PC-3 (cell line): Measurements from ENCODE around the gene LGALS9. TPM values are rescaled to one million over a fixed set of nuclear protein-coding genes. Genes with fewer than 3 reads are reported as not detected.
"Not testable (repeated sequence)": the region's sequence is repeated elsewhere in the genome, so short reads cannot be mapped to it uniquely, and the experiment has no call there.

ENCODE experiments used
- ATAC-seq: fragments of 200-7000 bp; cut with Tn5 transposase; 2 replicates; pipeline ENCODE4 v1.9.1; 2020; ENCODE audit warnings: mild to moderate bottlenecking, moderate library complexity
- BruUV-seq: library from RNA; stranded (reverse); fragments of 400-500 nt; replicated peaks from 2 replicates; lab custom pipeline; 2021; lab: Mats Ljungman, UMichigan
- CTCF ChIA-PET: fragments of 300-600 bp; sonication (Branson Sonifier 250); formaldehyde crosslinking; loops from one replicate; lab custom pipeline; 2022; ENCODE audit warnings: antibody characterized with exemption; lab: Charles Lee
- POLR2A ChIA-PET: fragments of 300-600 bp; sonication (Branson Sonifier 250); formaldehyde crosslinking; loops from one replicate; lab custom pipeline; 2022; ENCODE audit warnings: antibody characterized with exemption; ENCODE audit not compliant: unreplicated experiment; lab: Charles Lee
- DNase-seq: peaks from one replicate; pipeline ENCODE4 v3.0.0-alpha.2; 2015
- H2AFZ ChIP-seq: fragments of 300-600 bp; sonication (generic); 2 replicates; pipeline ENCODE4 v1.6.0; 2016; ENCODE audit warnings: antibody characterized with exemption, low read length
- H3F3A ChIP-seq: fragments of 300-600 bp; sonication (generic); one replicate; pipeline ENCODE4 v1.6.0; 2017; ENCODE audit warnings: antibody characterized with exemption, low read length, control low read depth, mild to moderate bottlenecking; ENCODE audit not compliant: unreplicated experiment
- H3K27ac ChIP-seq: fragments of 300-600 bp; sonication (generic); 2 replicates; pipeline ENCODE4 v1.5.1; 2016; ENCODE audit warnings: mild to moderate bottlenecking, low read length
- H3K27me3 ChIP-seq: fragments of 300-600 bp; sonication (generic); 2 replicates; pipeline ENCODE4 v1.6.1; 2016; ENCODE audit warnings: low read length, mixed read lengths
- H3K36me3 ChIP-seq: fragments of 300-600 bp; sonication (generic); 2 replicates; pipeline ENCODE4 v1.6.1; 2016; ENCODE audit warnings: low read depth, mixed run types, low read length, mixed read lengths
- H3K4me1 ChIP-seq: fragments of 300-600 bp; sonication (generic); 2 replicates; pipeline ENCODE4 v1.5.1; 2016; ENCODE audit warnings: low read length; ENCODE audit not compliant: insufficient read depth
- H3K4me2 ChIP-seq: fragments of 300-600 bp; sonication (generic); 2 replicates; pipeline ENCODE4 v1.6.0; 2016; ENCODE audit warnings: low read length
- H3K4me3 ChIP-seq: fragments of 300-600 bp; sonication (generic); 2 replicates; pipeline ENCODE4 v1.5.1; 2016; ENCODE audit warnings: mild to moderate bottlenecking, low read length, mixed read lengths
- H3K79me2 ChIP-seq: fragments of 300-600 bp; sonication (generic); 2 replicates; pipeline ENCODE4 v1.6.1; 2017; ENCODE audit warnings: low read length, mixed read lengths
- H3K9ac ChIP-seq: fragments of 300-600 bp; sonication (generic); 2 replicates; pipeline ENCODE4 v1.6.0; 2016; ENCODE audit warnings: mild to moderate bottlenecking, low read length
- H3K9me2 ChIP-seq: fragments of 300-600 bp; sonication (generic); replicated peaks from 2 replicates; pipeline ENCODE4 v1.6.1; 2016; ENCODE audit warnings: mixed run types, low read length, mixed read lengths
- H3K9me3 ChIP-seq: fragments of 300-600 bp; sonication (generic); 2 replicates; pipeline ENCODE4 v1.6.1; 2016; ENCODE audit warnings: low read length, mixed read lengths
- H4K20me1 ChIP-seq: fragments of 300-600 bp; sonication (generic); 2 replicates; pipeline ENCODE4 v1.6.1; 2016; ENCODE audit warnings: low read length, mixed read lengths
- EZH2 ChIP-seq: fragments of 300-600 bp; sonication (generic); IDR thresholded peaks from one replicate; pipeline ENCODE4 v1.6.1; 2017; ENCODE audit warnings: antibody characterized with exemption, mild to moderate bottlenecking, low read length; ENCODE audit not compliant: unreplicated experiment
- EZH2phosphoT487 ChIP-seq: fragments of 300-600 bp; sonication (generic); IDR thresholded peaks from 2 replicates; pipeline ENCODE4 v1.6.1; 2018; ENCODE audit warnings: mild to moderate bottlenecking, antibody characterized with exemption, low read length, borderline replicate concordance
- intact Hi-C: fragments of 100-400 bp; cut with micrococcal nuclease; formaldehyde crosslinking; loops from 2 replicates; pipeline ENCODE4 v1.9.0; 2023
- total RNA-seq: library from RNA; depleted of rRNA; stranded (reverse); fragments of >200 nt; gene quantifications from 2 replicates; pipeline ENCODE4 v1.2.3, GENCODE V29; 2014
- TF ChIP-seq, protein P1 (sequence below): fragments of 300-600 bp; sonication (generic); conservative IDR thresholded peaks from 2 replicates; pipeline ENCODE4 v1.5.1; 2017; ENCODE audit warnings: antibody characterized with exemption, low read depth, mild to moderate bottlenecking, low read length

The LGALS9 gene
- total RNA-seq, 1 experiment from 2014 or later, result 1.1 TPM

DNA sequence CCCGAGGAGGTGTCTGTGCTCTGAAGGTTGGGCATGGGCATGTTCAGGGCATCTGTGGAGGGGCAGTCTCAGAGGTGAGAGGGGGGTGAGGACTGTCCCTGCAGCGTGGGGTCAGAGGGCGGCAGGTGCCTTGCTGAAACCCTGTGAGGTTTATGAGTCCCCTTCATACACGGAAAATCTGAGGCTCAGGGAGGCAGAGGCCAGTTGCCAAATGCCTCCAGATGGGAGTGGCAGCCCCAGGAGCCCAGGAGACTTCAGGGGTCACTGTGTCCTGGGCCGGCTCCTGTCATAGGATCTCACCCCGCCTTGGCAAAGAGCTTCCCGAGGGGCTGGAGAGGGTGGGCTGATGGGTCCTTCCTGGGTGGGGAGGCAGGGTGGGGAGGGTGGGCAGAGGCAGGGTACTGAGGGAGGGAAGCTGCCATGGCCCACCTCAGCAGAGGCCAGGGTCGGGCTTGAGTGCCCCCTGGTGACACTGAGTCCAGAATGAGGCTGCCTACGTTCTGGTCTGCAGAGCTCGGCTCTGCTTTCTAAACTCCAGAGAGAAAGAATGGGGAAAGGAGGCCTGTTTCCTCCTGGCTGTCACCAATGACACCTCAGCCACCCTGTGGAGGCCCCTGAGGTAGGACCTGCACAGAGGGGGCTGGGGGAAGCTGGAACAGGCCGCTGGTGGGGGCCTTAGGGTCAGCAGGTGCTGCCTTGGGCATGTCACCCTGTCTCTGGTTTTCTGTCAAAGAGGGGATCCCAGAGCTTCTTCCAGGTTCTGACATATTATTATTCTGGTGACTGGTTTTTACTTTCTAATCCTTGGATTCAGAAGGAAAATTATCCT is 1.1 kb downstream of the LGALS9 start:
- Histone ChIP-seq H3K4me3 (no peak overlapping the region), H2AFZ (no peak overlapping the region), H3K27ac (no peak overlapping the region), H4K20me1 (no peaks in the 10 kb centered on the region), H3K36me3 (no peaks in the 10 kb centered on the region), H3K27me3 (no peaks in the 10 kb centered on the region), H3K9ac (no peak overlapping the region), H3K9me3 (no peaks in the 10 kb centered on the region), H3K4me1 (peaks cover 8% of the 10 kb centered on the region), H3K4me2 (no peak overlapping the region), H3K79me2 (no peaks in the 10 kb centered on the region), H3K9me2 (no peaks in the 10 kb centered on the region), H3F3A (no peaks in the 10 kb centered on the region)
- intact Hi-C loops, result no loop called here
- ATAC-seq (no peak), DNase-seq (no peak)
- ChIA-PET POLR2A (no interaction called here), CTCF (no interaction called here)
- BruUV-seq, result no TSS peak
- TF ChIP-seq, protein P1, sequence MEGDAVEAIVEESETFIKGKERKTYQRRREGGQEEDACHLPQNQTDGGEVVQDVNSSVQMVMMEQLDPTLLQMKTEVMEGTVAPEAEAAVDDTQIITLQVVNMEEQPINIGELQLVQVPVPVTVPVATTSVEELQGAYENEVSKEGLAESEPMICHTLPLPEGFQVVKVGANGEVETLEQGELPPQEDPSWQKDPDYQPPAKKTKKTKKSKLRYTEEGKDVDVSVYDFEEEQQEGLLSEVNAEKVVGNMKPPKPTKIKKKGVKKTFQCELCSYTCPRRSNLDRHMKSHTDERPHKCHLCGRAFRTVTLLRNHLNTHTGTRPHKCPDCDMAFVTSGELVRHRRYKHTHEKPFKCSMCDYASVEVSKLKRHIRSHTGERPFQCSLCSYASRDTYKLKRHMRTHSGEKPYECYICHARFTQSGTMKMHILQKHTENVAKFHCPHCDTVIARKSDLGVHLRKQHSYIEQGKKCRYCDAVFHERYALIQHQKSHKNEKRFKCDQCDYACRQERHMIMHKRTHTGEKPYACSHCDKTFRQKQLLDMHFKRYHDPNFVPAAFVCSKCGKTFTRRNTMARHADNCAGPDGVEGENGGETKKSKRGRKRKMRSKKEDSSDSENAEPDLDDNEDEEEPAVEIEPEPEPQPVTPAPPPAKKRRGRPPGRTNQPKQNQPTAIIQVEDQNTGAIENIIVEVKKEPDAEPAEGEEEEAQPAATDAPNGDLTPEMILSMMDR, result no peak
- TF ChIP-seq EZH2 (no peak), EZH2phosphoT487 (no peak)

DNA sequence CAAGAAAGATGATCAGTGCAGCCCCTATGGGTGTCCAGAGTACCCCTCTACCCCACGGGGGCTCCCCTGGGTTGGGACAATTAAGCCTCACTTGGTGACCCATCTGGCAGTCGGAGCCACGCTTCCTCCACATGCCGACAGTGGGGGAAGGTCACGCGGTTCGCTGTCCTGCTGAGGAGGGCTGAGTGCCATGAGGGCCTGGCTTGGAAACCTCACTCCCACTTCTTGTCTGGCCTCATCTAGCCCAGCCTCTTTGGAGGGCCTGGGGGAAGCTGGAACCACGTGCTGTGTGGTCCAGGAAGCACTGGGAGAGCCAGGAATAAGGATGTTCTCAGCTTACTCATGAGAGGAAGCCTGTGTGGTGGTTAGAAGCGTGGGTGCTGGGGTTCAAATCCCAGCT is 1.8 kb downstream of the LGALS9 start:
- intact Hi-C loops, DNase-seq: not testable (repeated sequence)

DNA sequence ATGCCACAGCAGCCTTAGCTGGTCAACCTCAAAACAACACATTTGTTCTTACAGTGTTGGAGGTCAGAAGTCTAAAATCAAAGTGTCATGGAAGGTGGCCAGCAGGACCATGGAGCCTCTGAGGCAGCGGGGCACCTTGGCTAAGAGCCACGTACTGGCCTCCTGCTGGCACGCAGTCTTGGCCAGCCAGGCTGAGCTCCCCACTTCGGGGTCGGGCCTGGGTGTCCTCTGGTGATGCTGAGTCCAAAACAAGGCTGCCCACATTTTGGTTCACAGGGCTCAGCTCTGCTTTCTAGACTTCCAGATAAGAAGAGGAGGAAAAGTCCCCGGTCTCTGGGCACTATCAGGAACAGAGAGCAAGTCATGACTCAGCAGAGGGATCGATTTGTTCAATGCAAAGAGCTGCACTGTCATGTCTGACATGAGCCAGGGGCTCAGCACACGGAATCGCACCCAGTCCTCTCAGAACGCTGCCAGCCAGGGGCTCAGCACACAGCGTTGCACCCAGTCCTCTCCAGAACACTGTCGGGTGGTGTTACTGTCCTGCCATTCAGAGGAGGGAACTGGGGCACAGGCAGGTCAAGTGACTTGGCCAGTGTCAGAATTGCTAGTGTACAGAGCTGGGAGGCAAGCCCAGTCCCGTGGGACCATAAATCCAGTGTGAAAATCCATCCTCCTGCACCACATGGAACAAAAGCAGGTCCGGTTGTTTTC is 2.5 kb downstream of the LGALS9 start:
- POLR2A ChIA-PET, result no interaction called here
- no peaks in the 10 kb centered on the region for H3K9me2 ChIP-seq
- DNase-seq (no peak), ATAC-seq (no peak)
- no peaks in the 10 kb centered on the region for H3K79me2 ChIP-seq
- H2AFZ ChIP-seq, result no peak overlapping the region
- no peak overlapping the region for H3K27ac ChIP-seq
- CTCF ChIA-PET, result no interaction called here
- no peaks in the 10 kb centered on the region for H4K20me1 ChIP-seq
- no peak overlapping the region for H3K4me3 ChIP-seq
- intact Hi-C loops, result no loop called here
- no peaks in the 10 kb centered on the region for H3K36me3 ChIP-seq
- H3K4me1 ChIP-seq, result peaks cover 8% of the 10 kb centered on the region
- no peaks in the 10 kb centered on the region for H3F3A ChIP-seq
- no TSS peak for BruUV-seq
- no peaks in the 10 kb centered on the region for H3K27me3 ChIP-seq
- TF ChIP-seq, protein P1, result no peak
- TF ChIP-seq EZH2, result no peak
- TF ChIP-seq EZH2phosphoT487, result no peak
- no peak overlapping the region for H3K4me2 ChIP-seq
- H3K9me3 ChIP-seq, result no peaks in the 10 kb centered on the region
- no peak overlapping the region for H3K9ac ChIP-seq

More for the DNA sequence above, 1.8 kb downstream of the LGALS9 start:
- H3F3A ChIP-seq, H3K27ac ChIP-seq, H3K36me3 ChIP-seq, H4K20me1 ChIP-seq, ATAC-seq, H3K4me2 ChIP-seq, H3K9me3 ChIP-seq, BruUV-seq, CTCF ChIA-PET, H3K27me3 ChIP-seq, H3K79me2 ChIP-seq, H3K9me2 ChIP-seq, H3K4me1 ChIP-seq, H2AFZ ChIP-seq, H3K9ac ChIP-seq, H3K4me3 ChIP-seq, POLR2A ChIA-PET: not testable (repeated sequence)
